Measurements from ENCODE around the gene PRKAR2B.

Gene PRKAR2B

GRCh38 chr7:107164092-107164491, 119.6 kb downstream of the PRKAR2B start:
- no peak for TF ChIP-seq CTCF (IDR thresholded peaks at IDR 0.05; ENCODE audit: insufficient read depth, missing control alignments)
- no peak for DNase-seq (ENCODE audit: insufficient read length, low spot score)

DNA sequence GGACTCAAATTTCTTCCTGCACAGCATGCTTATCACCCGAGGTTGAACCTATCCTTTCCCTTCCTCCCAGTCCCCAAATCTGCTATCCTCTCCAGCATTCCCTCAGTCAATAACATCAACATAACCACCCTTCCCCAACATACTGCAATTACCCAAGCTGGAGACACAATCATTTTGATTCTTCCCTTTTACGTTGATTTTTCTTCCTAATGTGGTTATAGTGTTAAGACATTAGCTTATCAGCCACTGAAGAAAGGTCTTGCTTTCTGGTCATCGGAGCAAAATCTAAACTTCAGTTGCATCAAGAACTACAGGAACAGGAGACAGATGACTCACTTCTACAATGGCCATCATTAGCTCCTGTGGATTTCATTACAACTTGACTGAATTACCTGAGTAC, 120.8 kb downstream of the PRKAR2B start:
- no peak for TF ChIP-seq CTCF (IDR thresholded peaks at IDR 0.05; ENCODE audit: insufficient read depth, missing control alignments)
- FAIRE-seq (no peak), DNase-seq (ENCODE audit: insufficient read length, low spot score) (no peak)

More at GRCh38 chr7:107164092-107164491, 119.6 kb downstream of the PRKAR2B start:
- no peak for FAIRE-seq

GRCh38 chr7:107166736-107167426, 122.4 kb downstream of the PRKAR2B start:
- no peak for FAIRE-seq
- no peak for DNase-seq (ENCODE audit: insufficient read length, low spot score)
- TF ChIP-seq CTCF (IDR thresholded peaks at IDR 0.05; ENCODE audit: insufficient read depth, missing control alignments) = no peak

DNA sequence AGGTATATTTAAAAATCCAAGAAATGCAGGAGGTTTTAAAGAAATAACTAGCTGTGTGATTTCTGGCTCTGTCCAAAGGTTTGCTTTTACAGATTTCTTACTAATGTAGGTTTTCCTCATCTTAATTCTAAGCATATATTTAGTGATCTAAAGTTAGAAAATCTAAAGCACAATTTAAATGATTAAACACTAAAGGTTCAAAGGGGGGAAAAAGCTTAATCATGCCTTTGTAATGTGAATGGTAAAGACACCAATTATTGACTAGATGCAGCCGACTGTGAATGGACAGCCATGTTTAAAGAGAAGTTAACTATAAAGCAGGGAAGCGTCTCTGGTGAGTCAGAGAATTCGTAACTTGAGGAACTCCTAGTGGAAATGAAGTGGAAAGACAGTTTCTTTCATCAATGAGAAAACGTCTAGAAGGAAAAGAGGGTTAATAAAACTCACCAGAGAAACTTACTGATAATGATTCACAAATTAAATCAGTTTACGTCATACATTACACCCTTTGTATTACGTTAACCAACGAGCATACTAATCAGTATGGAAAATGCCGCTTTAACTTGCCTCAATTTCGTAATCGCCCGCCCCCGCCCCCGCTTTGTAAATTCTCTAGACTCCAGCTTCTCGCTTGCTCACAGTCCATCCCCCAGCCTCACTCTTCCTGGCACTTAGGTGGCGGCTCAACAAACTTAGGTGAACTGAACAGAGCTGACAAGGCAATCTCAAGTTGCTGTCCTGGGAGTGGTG, 123.2 kb downstream of the PRKAR2B start:
- TF ChIP-seq CTCF (IDR thresholded peaks at IDR 0.05; ENCODE audit: insufficient read depth, missing control alignments) = peak; percentile 26
- peak; percentile 21 for FAIRE-seq
- DNase-seq (ENCODE audit: insufficient read length, low spot score) = no peak

DNA sequence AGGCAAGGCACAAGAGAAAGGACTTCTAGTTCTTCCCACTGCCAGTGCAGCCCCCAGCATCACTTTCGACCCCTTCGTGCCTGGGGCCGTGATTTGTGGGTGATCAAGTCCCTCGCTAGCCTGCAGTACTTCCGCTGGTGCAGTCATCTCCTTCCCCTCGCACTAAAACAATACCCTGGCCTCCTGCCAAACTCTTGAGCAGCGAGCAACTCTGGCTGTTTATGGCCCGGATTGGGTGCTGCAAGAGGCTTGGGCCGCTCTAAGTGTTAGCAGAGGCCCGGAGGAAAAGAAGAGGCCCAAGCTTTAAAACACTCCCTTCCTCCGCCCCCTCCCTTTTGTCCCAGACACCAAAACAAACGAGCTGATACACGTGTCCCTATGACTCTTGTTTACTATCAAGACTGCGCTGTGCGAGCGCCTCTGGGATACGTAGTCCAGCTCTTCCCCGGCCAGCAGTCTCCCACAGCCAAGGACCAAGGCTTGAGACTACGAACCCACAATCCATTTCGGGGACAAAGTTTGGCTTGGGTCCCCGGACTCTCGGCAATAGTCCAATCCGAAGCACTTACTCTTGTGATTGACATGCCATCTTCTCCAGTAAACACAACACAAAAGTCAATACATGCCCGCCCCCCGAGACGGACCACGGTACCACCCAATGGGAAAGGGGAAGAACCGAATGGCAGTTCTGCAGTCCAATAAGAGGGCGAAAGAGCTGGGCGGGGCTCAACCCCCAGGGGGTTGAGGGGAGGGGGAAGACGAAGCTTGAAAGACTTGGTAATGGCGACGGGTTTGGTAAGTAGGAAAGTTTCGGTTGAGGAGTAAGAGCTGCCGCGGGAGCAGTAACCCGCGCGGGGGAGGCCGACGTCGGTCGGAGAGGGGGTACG, 124.0 kb downstream of the PRKAR2B start, which contains the start of gene HBP1:
HBP1 (plus strand) TSS at position 771 of the 887 bp plus-strand sequence. CDS start 10,891 bp downstream, outside the sequence.
- DNase-seq (ENCODE audit: insufficient read length, low spot score) (peak; percentile 64), FAIRE-seq (peak; percentile 85)
- no peak for TF ChIP-seq CTCF (IDR thresholded peaks at IDR 0.05; ENCODE audit: insufficient read depth, missing control alignments)

GRCh38 chr7:107169120-107170050, 124.9 kb downstream of the PRKAR2B start:
- no peak for TF ChIP-seq CTCF (IDR thresholded peaks at IDR 0.05; ENCODE audit: insufficient read depth, missing control alignments)
- DNase-seq (ENCODE audit: insufficient read length, low spot score) (peak; percentile 28), FAIRE-seq (no peak)

All from D721Med (cell line).